OCI-LY1 (cell line): ENCODE measurements around the gene MAPK8IP1.
A peak's percentile ranks its signal among the peaks of the same experiment; 100 is the strongest.

Experiments
- H2AFZ ChIP-seq: fragments of 200-600 bp; sonication (generic), shearing (Covaris generic); 2 replicates; pipeline ENCODE4 v1.6.0; 2014; ENCODE audit warnings: antibody characterized with exemption, mild to moderate bottlenecking, low read length
- H3F3A ChIP-seq: fragments of 200-600 bp; sonication (generic), shearing (Covaris generic); 2 replicates; pipeline ENCODE4 v1.6.0; 2014; ENCODE audit warnings: mild to moderate bottlenecking, antibody characterized with exemption, low read length, moderate library complexity; ENCODE audit not compliant: insufficient read depth
- H3K27ac ChIP-seq: fragments of 200-600 bp; sonication (generic); 2 replicates; pipeline ENCODE4 v1.5.1; 2014; ENCODE audit warnings: low read length, mixed run types, mild to moderate bottlenecking, low read depth; ENCODE audit not compliant: poor library complexity, severe bottlenecking
- H3K27me3 ChIP-seq: fragments of 200-600 bp; sonication (generic); 2 replicates; pipeline ENCODE4 v1.6.0; 2014; ENCODE audit warnings: antibody characterized with exemption, mild to moderate bottlenecking, low read length, moderate library complexity; ENCODE audit not compliant: insufficient read depth
- H3K36me3 ChIP-seq: fragments of 200-600 bp; sonication (generic); 2 replicates; pipeline ENCODE4 v1.6.1; 2014; ENCODE audit warnings: mild to moderate bottlenecking, antibody characterized with exemption, low read length, moderate library complexity, mixed read lengths; ENCODE audit not compliant: insufficient read depth
- H3K4me1 ChIP-seq: fragments of 200-600 bp; sonication (generic); 2 replicates; pipeline ENCODE4 v1.5.1; 2014; ENCODE audit warnings: mild to moderate bottlenecking, low read length, moderate library complexity; ENCODE audit not compliant: insufficient read depth, severe bottlenecking
- H3K4me2 ChIP-seq: fragments of 200-600 bp; sonication (generic), shearing (Covaris generic); 2 replicates; pipeline ENCODE4 v1.6.1; 2014; ENCODE audit warnings: low read length
- H3K4me3 ChIP-seq: fragments of 200-600 bp; sonication (generic); 2 replicates; pipeline ENCODE4 v1.5.1; 2014; ENCODE audit warnings: low read length, low read depth, mild to moderate bottlenecking, mixed read lengths; ENCODE audit not compliant: poor library complexity, severe bottlenecking
- H3K79me2 ChIP-seq: fragments of 200-600 bp; shearing (Covaris generic); 2 replicates; pipeline ENCODE4 v1.6.1; 2016; ENCODE audit warnings: mixed run types, low read length, mixed read lengths; ENCODE audit not compliant: insufficient read depth
- H3K9ac ChIP-seq: fragments of 200-600 bp; sonication (generic), shearing (Covaris generic); 2 replicates; pipeline ENCODE4 v1.6.1; 2014; ENCODE audit warnings: mild to moderate bottlenecking, low read length, mixed read lengths
- H3K9me2 ChIP-seq: fragments of 200-600 bp; sonication (generic), shearing (Covaris generic); 2 replicates; pipeline ENCODE4 v1.6.1; 2014; ENCODE audit warnings: low read depth, mild to moderate bottlenecking, low read length, mixed read lengths
- H3K9me3 ChIP-seq: fragments of 200-600 bp; shearing (Covaris generic); 2 replicates; pipeline ENCODE4 v1.6.1; 2014; ENCODE audit warnings: low read length, mixed read lengths
- H4K20me1 ChIP-seq: fragments of 200-600 bp; sonication (generic), shearing (Covaris generic); 2 replicates; pipeline ENCODE4 v1.6.0; 2016; ENCODE audit warnings: mild to moderate bottlenecking, low read length; ENCODE audit not compliant: insufficient read depth
- CTCF ChIP-seq: fragments of 200-600 bp; sonication (generic), shearing (Covaris generic); IDR thresholded peaks from 2 replicates; pipeline ENCODE4 v1.5.1; 2017; ENCODE audit warnings: mild to moderate bottlenecking, antibody characterized with exemption, low read length, moderate library complexity, mixed read lengths
- EZH2 ChIP-seq: fragments of 200-600 bp; sonication (generic), shearing (Covaris generic); IDR thresholded peaks from 2 replicates; pipeline ENCODE4 v1.8.0; 2017; ENCODE audit warnings: borderline replicate concordance, mixed run types, mild to moderate bottlenecking, antibody characterized with exemption, low read length, moderate library complexity, mixed read lengths

Gene MAPK8IP1

GRCh38 chr11:45871638-45872037, 13.8 kb upstream of the MAPK8IP1 start:
- H3K27me3 ChIP-seq, result no peaks in the 10 kb centered on the region
- no peak overlapping the region for H3K9ac ChIP-seq
- no peak for TF ChIP-seq EZH2
- no peak for TF ChIP-seq CTCF
- H3K27ac ChIP-seq, result no peak overlapping the region
- no peak overlapping the region for H3K4me3 ChIP-seq
- H3K79me2 ChIP-seq, result no peaks in the 10 kb centered on the region
- no peaks in the 10 kb centered on the region for H3K9me3 ChIP-seq
- no peaks in the 10 kb centered on the region for H4K20me1 ChIP-seq
- H3K9me2 ChIP-seq, result no peaks in the 10 kb centered on the region
- H3F3A ChIP-seq, result no peaks in the 10 kb centered on the region
- no peak overlapping the region for H3K4me2 ChIP-seq
- H3K36me3 ChIP-seq, result peaks cover 84% of the 10 kb centered on the region
- H3K4me1 ChIP-seq, result no peaks in the 10 kb centered on the region
- H2AFZ ChIP-seq, result no peak overlapping the region

GRCh38 chr11:45872651-45873356, 12.6 kb upstream of the MAPK8IP1 start:
- H3K4me3 ChIP-seq, result no peak overlapping the region
- no peaks in the 10 kb centered on the region for H3K9me2 ChIP-seq
- H3K27me3 ChIP-seq, result no peaks in the 10 kb centered on the region
- H3K4me2 ChIP-seq, result no peak overlapping the region
- no peaks in the 10 kb centered on the region for H4K20me1 ChIP-seq
- no peaks in the 10 kb centered on the region for H3K9me3 ChIP-seq
- no peaks in the 10 kb centered on the region for H3K79me2 ChIP-seq
- H3K9ac ChIP-seq, result no peak overlapping the region
- H3F3A ChIP-seq, result no peaks in the 10 kb centered on the region
- peaks cover 85% of the 10 kb centered on the region for H3K36me3 ChIP-seq
- H3K4me1 ChIP-seq, result no peaks in the 10 kb centered on the region
- TF ChIP-seq CTCF (peak; percentile 55), EZH2 (no peak)
- H2AFZ ChIP-seq, result no peak overlapping the region
- no peak overlapping the region for H3K27ac ChIP-seq

- TF ChIP-seq EZH2 (no peak), CTCF (no peak)
- Histone ChIP-seq H3K9me2 (no peaks in the 10 kb centered on the region), H3K79me2 (no peaks in the 10 kb centered on the region), H4K20me1 (no peaks in the 10 kb centered on the region), H3K27me3 (no peaks in the 10 kb centered on the region), H2AFZ (no peak overlapping the region), H3K4me2 (no peak overlapping the region), H3K4me1 (no peaks in the 10 kb centered on the region), H3K27ac (no peak overlapping the region), H3K36me3 (peaks cover 56% of the 10 kb centered on the region), H3F3A (no peaks in the 10 kb centered on the region), H3K4me3 (no peak overlapping the region), H3K9me3 (no peaks in the 10 kb centered on the region), H3K9ac (no peak overlapping the region)
These were observed 9.1 kb upstream of the MAPK8IP1 start for GRCh38 chr11:45876401-45876800.
